GM12878 (cell line): ENCODE measurements around the gene ELMO3. TPM values are rescaled to one million over a fixed set of nuclear protein-coding genes. Genes with fewer than 3 reads are reported as not detected.

Experiments
- ATF2 ChIP-seq: IDR thresholded peaks from 2 replicates; pipeline ENCODE4 v1.6.1; 2012; ENCODE audit warnings: low read length, inconsistent platforms
- GATAD2B ChIP-seq: fragments of 450-650 bp; conservative IDR thresholded peaks from 2 replicates; pipeline ENCODE4 v1.6.1; 2017; ENCODE audit warnings: low read depth, mild to moderate bottlenecking, moderate library complexity
- IRF4 ChIP-seq: IDR thresholded peaks from 2 replicates; pipeline ENCODE4 v1.6.1; 2011; ENCODE audit warnings: low read depth, low read length
- JUND ChIP-seq: IDR thresholded peaks from 2 replicates; pipeline ENCODE4 v1.6.1; 2012; ENCODE audit warnings: low read depth, mild to moderate bottlenecking, low read length, improper control_type of control experiment, moderate library complexity
- KAT2A ChIP-seq: conservative IDR thresholded peaks from 2 replicates; pipeline ENCODE4 v1.6.1; 2011; ENCODE audit warnings: low read depth, low read length; ENCODE audit not compliant: control insufficient read depth
- NFXL1 ChIP-seq: fragments of 450-650 bp; IDR thresholded peaks from 2 replicates; pipeline ENCODE4 v1.6.1; 2017; ENCODE audit warnings: antibody characterized with exemption, mild to moderate bottlenecking, borderline replicate concordance
- POU2F2 ChIP-seq: IDR thresholded peaks from 3 replicates; pipeline ENCODE4 v1.6.1; 2011; ENCODE audit warnings: low read depth, mild to moderate bottlenecking, low read length, borderline replicate concordance
- SIX5 ChIP-seq: IDR thresholded peaks from 2 replicates; pipeline ENCODE4 v1.6.1; 2011; ENCODE audit warnings: mild to moderate bottlenecking, low read depth, low read length, moderate library complexity; ENCODE audit not compliant: severe bottlenecking
- SREBF2 ChIP-seq: IDR thresholded peaks from 2 replicates; pipeline ENCODE4 v1.6.1; 2012; ENCODE audit warnings: mild to moderate bottlenecking, low read length
- ZSCAN29 ChIP-seq: fragments of 450-650 bp; IDR thresholded peaks from 2 replicates; pipeline ENCODE4 v1.6.1; 2017; ENCODE audit warnings: mild to moderate bottlenecking, moderate library complexity
- polyA plus RNA-seq, 11 experiments: library from polyadenylated mRNA; depleted of rRNA in 4 of 11; unstranded in 6 of 11; stranded (reverse) in 5 of 11; fragments of >200 nt; fragmentation: Nextera tagmentation in 4 of 11; fragmentation: Illumina TruSeq in 1 of 11; extraction: Ambion mirVana in 4 of 11; extraction: Trizol in 1 of 11; gene quantifications; 1 replicate in 1 of 11; 2 replicates in 10 of 11; pipeline versions ENCODE4 v1.2.1 to v1.2.3, GENCODE V29; 2011 to 2016; ENCODE audit warnings: inconsistent platforms in 2 of 11, missing spikeins in 2 of 11, low read depth in 1 of 11
- total RNA-seq, 4 experiments: library from RNA; depleted of rRNA in 3 of 4; stranded (reverse); fragments of >200 nt in 3 of 4; fragmentation: Illumina TruSeq in 1 of 4; extraction: Trizol in 1 of 4; gene quantifications; 2 replicates each; pipeline versions ENCODE4 v1.2.1 to v1.2.3, GENCODE V29; 2013 to 2021
- TF ChIP-seq, protein P1 (sequence below), 3 experiments: IDR thresholded peaks in 2 of 3; conservative IDR thresholded peaks in 1 of 3; 2 replicates each; pipeline ENCODE4 v1.5.1; 2011; ENCODE audit warnings: low read depth in 3 of 3, low read length in 3 of 3, mild to moderate bottlenecking in 3 of 3, control low read depth in 2 of 3, moderate library complexity in 2 of 3, inconsistent platforms in 1 of 3, mixed read lengths in 1 of 3; ENCODE audit not compliant: control insufficient read depth in 2 of 3, insufficient read depth in 1 of 3; ENCODE audit errors: extremely low read depth in 1 of 3
- TF ChIP-seq, protein P2 (sequence below): fragments of 450-650 bp; IDR thresholded peaks from 2 replicates; pipeline ENCODE4 v1.6.1; 2018; ENCODE audit warnings: borderline replicate concordance, mild to moderate bottlenecking; ENCODE audit not compliant: partially characterized antibody

The ELMO3 gene
- total and polyA plus RNA-seq, 10 of the 15 experiments (the other 5 are each of a cell fraction or from before 2014, with no cell fraction given) = 0.05 to 4.7 (median 0.96) TPM; not detected in 1

GRCh38 chr16:67223992-67224391, 25.1 kb downstream of the ELMO3 start (continued):
- no peak for TF ChIP-seq ATF2
- TF ChIP-seq KAT2A = no peak
- no peak for TF ChIP-seq POU2F2
- TF ChIP-seq, protein P1, sequence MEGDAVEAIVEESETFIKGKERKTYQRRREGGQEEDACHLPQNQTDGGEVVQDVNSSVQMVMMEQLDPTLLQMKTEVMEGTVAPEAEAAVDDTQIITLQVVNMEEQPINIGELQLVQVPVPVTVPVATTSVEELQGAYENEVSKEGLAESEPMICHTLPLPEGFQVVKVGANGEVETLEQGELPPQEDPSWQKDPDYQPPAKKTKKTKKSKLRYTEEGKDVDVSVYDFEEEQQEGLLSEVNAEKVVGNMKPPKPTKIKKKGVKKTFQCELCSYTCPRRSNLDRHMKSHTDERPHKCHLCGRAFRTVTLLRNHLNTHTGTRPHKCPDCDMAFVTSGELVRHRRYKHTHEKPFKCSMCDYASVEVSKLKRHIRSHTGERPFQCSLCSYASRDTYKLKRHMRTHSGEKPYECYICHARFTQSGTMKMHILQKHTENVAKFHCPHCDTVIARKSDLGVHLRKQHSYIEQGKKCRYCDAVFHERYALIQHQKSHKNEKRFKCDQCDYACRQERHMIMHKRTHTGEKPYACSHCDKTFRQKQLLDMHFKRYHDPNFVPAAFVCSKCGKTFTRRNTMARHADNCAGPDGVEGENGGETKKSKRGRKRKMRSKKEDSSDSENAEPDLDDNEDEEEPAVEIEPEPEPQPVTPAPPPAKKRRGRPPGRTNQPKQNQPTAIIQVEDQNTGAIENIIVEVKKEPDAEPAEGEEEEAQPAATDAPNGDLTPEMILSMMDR (IDR thresholded peaks at IDR 0.05 in 2 of 3, conservative IDR thresholded peaks at IDR 0.05 in 1 of 3; ENCODE audit: control insufficient read depth in 2 of 3, extremely low read depth in 1 of 3, insufficient read depth in 1 of 3, low read depth in 3 of 3, low read length in 3 of 3) = no peak
- no peak for TF ChIP-seq ZSCAN29
- TF ChIP-seq SIX5 = no peak
- TF ChIP-seq SREBF2 = no peak
- no peak for TF ChIP-seq NFXL1
- no peak for TF ChIP-seq JUND
- TF ChIP-seq GATAD2B = no peak
- no peak for TF ChIP-seq IRF4
- TF ChIP-seq, protein P2, sequence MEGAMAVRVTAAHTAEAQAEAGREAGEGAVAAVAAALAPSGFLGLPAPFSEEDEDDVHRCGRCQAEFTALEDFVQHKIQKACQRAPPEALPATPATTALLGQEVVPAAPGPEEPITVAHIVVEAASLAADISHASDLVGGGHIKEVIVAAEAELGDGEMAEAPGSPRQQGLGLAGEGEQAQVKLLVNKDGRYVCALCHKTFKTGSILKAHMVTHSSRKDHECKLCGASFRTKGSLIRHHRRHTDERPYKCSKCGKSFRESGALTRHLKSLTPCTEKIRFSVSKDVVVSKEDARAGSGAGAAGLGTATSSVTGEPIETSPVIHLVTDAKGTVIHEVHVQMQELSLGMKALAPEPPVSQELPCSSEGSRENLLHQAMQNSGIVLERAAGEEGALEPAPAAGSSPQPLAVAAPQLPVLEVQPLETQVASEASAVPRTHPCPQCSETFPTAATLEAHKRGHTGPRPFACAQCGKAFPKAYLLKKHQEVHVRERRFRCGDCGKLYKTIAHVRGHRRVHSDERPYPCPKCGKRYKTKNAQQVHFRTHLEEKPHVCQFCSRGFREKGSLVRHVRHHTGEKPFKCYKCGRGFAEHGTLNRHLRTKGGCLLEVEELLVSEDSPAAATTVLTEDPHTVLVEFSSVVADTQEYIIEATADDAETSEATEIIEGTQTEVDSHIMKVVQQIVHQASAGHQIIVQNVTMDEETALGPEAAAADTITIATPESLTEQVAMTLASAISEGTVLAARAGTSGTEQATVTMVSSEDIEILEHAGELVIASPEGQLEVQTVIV = no peak
